Choroid plexus epithelial cell (primary cell): ENCODE results near the gene RPTOR.
"Not testable (repeated sequence)": the region's sequence is repeated elsewhere in the genome, so short reads cannot be mapped to it uniquely, and the experiment has no call there.

Experiments
- DNase-seq: peaks from one replicate; pipeline ENCODE4 v3.0.0-alpha.2; 2010; ENCODE audit warnings: low read depth
- H3K4me3 ChIP-seq: 2 replicates; pipeline ENCODE4 v1.5.1; 2011; ENCODE audit warnings: low read depth, mild to moderate bottlenecking, control low read depth, low read length, moderate library complexity
- TF ChIP-seq, protein P1 (sequence below): conservative IDR thresholded peaks from 2 replicates; pipeline ENCODE4 v1.5.1; 2011; ENCODE audit warnings: low read depth, mild to moderate bottlenecking, control low read depth, inconsistent platforms, low read length, moderate library complexity

Gene RPTOR

DNA sequence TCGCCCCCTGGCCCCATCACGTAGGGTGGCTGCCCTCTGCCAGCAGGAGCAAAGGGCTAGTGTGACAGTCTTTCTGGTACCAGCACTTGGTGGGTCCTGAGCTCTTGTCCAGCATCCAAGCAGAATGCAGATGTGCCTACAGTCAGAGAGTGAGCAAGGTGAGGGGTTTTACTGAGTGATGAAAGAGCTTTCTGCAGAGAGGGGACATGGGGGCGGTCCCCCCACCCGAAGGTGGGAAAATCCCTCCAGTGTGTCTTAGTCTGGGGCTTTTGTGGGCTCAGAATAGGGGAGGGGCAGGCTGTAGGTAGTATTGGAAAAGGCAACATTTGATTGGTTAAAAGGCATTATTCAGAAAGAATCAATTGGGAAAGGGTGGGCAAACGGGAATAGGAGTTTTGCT lies 152.3 kb downstream of the RPTOR start:
- TF ChIP-seq, protein P1, sequence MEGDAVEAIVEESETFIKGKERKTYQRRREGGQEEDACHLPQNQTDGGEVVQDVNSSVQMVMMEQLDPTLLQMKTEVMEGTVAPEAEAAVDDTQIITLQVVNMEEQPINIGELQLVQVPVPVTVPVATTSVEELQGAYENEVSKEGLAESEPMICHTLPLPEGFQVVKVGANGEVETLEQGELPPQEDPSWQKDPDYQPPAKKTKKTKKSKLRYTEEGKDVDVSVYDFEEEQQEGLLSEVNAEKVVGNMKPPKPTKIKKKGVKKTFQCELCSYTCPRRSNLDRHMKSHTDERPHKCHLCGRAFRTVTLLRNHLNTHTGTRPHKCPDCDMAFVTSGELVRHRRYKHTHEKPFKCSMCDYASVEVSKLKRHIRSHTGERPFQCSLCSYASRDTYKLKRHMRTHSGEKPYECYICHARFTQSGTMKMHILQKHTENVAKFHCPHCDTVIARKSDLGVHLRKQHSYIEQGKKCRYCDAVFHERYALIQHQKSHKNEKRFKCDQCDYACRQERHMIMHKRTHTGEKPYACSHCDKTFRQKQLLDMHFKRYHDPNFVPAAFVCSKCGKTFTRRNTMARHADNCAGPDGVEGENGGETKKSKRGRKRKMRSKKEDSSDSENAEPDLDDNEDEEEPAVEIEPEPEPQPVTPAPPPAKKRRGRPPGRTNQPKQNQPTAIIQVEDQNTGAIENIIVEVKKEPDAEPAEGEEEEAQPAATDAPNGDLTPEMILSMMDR: no peak
- DNase-seq: no peak

DNA sequence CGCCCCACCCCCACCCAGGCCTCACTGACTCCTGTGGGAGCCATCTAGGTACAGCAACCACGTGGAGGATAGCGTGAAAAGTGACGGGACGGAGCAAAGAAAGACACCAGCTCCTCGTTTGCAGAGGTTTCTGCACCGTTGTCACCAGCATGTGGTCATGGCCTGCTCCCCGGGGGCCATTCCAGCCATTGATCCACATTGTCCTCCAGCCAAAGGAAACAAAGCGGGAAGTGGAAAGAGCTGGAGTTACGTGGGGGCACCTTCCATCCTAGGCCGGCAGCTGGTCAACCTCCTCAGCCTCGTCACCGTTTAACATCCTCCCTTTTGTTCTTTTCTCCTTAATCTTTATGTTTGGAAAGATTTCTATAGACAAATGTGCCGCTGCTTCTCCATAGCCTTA lies 153.7 kb downstream of the RPTOR start:
- DNase-seq: no peak
- TF ChIP-seq, protein P1: no peak
- no peak overlapping the region for H3K4me3 ChIP-seq

More for the DNA sequence above, 152.3 kb downstream of the RPTOR start:
- no peak overlapping the region for H3K4me3 ChIP-seq

DNA sequence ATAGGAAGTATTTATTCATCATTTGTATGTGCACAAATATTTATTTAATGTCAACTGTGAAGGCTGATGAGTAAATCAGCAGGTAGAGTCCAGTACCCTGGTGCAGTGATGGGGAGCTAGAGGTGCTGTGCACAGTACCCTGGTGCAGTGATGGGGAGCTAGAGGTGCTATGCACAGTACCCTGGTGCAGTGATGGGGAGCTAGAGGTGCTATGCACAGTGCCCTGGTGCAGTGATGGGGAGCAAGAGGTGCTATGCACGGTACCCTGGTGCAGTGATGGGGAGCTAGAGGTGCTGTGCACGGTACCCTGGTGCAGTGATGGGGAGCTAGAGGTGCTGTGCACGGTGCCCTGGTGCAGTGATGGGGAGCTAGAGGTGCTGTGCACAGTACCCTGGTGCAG lies 154.6 kb downstream of the RPTOR start:
- H3K4me3 ChIP-seq, DNase-seq: not testable (repeated sequence)

DNA sequence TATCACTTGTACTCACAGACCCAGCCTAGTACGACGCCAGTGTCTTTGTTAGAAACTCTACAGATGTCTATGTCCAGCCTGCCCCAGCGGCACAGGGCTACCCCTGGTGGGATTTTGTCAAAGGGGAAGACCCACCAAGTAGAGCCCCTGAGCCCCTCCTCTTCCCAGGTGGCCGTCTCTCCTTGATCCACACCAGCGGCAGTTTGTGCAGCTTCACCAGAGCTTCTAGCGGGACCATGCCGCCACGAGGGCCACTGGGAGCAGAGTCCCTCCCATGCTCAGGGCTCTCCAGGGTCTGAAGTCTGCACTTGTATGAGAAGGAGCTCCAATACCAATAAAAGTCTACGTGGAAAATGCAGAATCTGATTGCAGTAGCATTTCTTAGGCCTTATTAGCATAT lies 157.1 kb downstream of the RPTOR start:
- no peak for DNase-seq
- no peak overlapping the region for H3K4me3 ChIP-seq
- TF ChIP-seq, protein P1: no peak

DNA sequence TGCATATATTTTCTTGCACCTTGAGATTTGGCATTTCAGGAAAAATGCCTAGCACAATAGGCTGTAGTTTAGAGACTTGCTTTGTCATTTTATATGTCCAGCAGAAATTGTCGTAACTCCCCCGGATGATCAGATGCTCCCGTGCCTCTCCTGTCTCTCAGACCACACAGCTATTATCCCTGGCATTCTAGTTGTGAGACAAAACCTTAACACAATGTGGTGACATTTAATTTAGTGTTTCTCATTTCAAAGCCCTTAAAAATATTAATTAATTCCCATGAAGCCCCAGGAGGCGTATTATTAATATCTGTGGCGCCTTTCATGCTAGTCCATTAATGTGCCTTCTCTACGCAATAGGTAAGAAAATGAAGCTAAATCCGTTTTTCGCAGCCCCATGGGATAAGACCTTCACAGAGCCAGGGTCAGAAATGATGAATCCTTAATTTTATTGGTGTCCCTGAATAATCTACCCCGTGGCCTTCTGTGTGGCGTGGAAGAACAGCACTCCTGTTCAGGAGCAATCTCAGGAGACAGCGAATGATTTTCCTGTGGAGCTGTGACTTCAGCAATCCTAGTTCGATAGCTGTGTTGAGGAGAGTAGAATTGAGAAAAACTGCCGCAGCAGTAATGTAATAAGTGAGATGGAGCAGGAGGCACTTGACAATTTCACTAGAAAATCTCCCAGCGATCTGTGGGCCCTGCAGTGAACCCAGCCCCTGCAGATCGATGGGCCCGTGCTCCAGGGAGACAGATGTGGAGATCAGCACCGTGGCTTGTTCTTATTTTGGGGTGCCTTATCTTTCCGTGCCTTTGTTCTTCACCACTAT lies 157.9 kb downstream of the RPTOR start:
- DNase-seq: no peak
- no peak overlapping the region for H3K4me3 ChIP-seq
- TF ChIP-seq, protein P1: no peak

DNA sequence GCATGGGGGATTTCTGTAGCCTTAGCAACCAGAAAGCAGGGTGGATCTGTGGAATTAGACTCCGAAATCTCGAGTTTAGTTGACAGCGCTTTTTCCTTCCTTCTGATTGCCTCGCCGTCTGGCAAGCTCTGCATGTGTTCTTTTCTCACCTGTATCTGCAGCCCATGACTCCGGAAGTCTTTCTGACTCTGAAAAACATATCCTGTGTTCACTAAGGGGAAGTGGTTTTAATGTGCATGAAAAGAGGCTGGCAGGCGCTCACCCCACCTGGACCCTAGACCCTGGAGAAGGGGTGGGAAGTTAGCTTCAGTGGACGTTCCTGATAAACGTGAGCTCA lies 158.5 kb downstream of the RPTOR start:
- TF ChIP-seq, protein P1: no peak
- H3K4me3 ChIP-seq: no peak overlapping the region
- no peak for DNase-seq

DNA sequence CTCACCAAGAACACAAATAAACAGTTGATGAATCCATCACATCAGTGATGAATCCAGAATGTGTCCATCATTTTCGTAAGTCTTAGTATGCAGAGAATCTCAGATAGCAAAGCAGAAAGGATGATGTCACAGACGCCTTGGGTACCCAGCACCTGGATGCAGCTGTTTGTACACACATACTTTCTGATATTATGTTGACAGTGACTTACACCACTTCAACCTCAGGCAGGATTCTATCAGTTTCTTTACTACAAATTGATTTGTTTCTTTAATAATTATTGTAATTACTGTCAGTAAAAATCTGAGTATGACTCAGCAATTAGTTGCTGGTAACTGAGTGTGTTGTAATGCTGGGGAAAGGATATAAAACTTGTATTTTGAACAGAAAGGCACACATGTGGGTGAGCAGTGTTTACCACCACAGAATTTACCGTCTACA lies 159.8 kb downstream of the RPTOR start:
- DNase-seq: peak; percentile 28
- H3K4me3 ChIP-seq: no peak overlapping the region
- TF ChIP-seq, protein P1: no peak
